Glutamatergic neuron (in vitro differentiated cells): ENCODE data around the gene PTPRM. TPM values are rescaled to one million over a fixed set of nuclear protein-coding genes. Genes with fewer than 3 reads are reported as not detected.

Experiments used
- DNase-seq: peaks from one replicate; pipeline ENCODE4 v3.0.0; 2022
- H3K27ac Mint-ChIP-seq: one replicate; pipeline ENCODE4 v1.8.0; 2020; ENCODE audit warnings: mild to moderate bottlenecking, mixed read lengths, inconsistent platforms; ENCODE audit not compliant: unreplicated experiment
- H3K27me3 Mint-ChIP-seq: one replicate; pipeline ENCODE4 v1.8.0; 2020; ENCODE audit warnings: mild to moderate bottlenecking, moderate library complexity, mixed read lengths, inconsistent platforms; ENCODE audit not compliant: unreplicated experiment
- H3K36me3 Mint-ChIP-seq: one replicate; pipeline ENCODE4 v1.8.0; 2020; ENCODE audit warnings: mild to moderate bottlenecking, mixed read lengths, inconsistent platforms; ENCODE audit not compliant: unreplicated experiment
- H3K4me1 Mint-ChIP-seq: one replicate; pipeline ENCODE4 v1.8.0; 2020; ENCODE audit warnings: mild to moderate bottlenecking, low read depth, mixed read lengths, inconsistent platforms; ENCODE audit not compliant: unreplicated experiment
- H3K4me3 Mint-ChIP-seq: one replicate; pipeline ENCODE4 v1.8.0; 2020; ENCODE audit warnings: mild to moderate bottlenecking, mixed read lengths, inconsistent platforms; ENCODE audit not compliant: unreplicated experiment
- H3K9me3 Mint-ChIP-seq: one replicate; pipeline ENCODE4 v1.8.0; 2020; ENCODE audit warnings: mild to moderate bottlenecking, moderate library complexity, mixed read lengths, inconsistent platforms; ENCODE audit not compliant: unreplicated experiment
- total RNA-seq: library from RNA; stranded (reverse); fragmentation: NEBNext Ultra II Directional; extraction: Animal tissue kit (Norgen Biotek cat#: 25700); gene quantifications from one replicate; pipeline ENCODE4 v1.2.1, GENCODE V29; 2021; ENCODE audit not compliant: unreplicated experiment
- TF ChIP-seq, protein P1 (sequence below): fragments of 200-600 bp; sonication (generic); IDR thresholded peaks from one replicate; pipeline ENCODE4 v1.5.0; 2021; ENCODE audit not compliant: partially characterized antibody, unreplicated experiment

Gene PTPRM
- total RNA-seq, 1 donor from 2014 or later = 23.9 TPM

DNA sequence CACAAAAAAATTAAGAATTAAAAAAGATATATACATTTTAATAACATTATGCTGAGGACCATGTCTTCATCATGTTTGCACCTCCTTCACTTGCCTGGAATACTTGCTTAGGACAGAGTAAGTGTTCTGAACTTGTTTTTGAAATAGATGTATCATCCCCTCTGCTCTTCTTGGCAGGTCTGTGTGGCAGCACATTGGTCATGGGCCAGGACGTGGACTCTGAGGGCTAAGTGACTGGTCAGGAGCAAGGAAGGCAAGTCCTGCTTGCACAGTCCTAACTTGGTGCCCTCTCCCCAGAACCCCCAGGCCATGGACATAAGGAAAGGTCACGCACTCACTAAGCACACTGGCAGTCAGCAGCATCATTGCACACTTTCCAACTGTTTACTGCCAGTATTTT is 95.8 kb downstream of the PTPRM start:
- TF ChIP-seq, protein P1, sequence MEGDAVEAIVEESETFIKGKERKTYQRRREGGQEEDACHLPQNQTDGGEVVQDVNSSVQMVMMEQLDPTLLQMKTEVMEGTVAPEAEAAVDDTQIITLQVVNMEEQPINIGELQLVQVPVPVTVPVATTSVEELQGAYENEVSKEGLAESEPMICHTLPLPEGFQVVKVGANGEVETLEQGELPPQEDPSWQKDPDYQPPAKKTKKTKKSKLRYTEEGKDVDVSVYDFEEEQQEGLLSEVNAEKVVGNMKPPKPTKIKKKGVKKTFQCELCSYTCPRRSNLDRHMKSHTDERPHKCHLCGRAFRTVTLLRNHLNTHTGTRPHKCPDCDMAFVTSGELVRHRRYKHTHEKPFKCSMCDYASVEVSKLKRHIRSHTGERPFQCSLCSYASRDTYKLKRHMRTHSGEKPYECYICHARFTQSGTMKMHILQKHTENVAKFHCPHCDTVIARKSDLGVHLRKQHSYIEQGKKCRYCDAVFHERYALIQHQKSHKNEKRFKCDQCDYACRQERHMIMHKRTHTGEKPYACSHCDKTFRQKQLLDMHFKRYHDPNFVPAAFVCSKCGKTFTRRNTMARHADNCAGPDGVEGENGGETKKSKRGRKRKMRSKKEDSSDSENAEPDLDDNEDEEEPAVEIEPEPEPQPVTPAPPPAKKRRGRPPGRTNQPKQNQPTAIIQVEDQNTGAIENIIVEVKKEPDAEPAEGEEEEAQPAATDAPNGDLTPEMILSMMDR = no peak
- peaks cover 1% of the 10 kb centered on the region for H3K27me3 Mint-ChIP-seq
- no peaks in the 10 kb centered on the region for H3K36me3 Mint-ChIP-seq
- no peak for DNase-seq
- H3K4me3 Mint-ChIP-seq = no peak overlapping the region
- no peak overlapping the region for H3K27ac Mint-ChIP-seq
- peaks cover 8% of the 10 kb centered on the region for H3K4me1 Mint-ChIP-seq
- no peaks in the 10 kb centered on the region for H3K9me3 Mint-ChIP-seq

DNA sequence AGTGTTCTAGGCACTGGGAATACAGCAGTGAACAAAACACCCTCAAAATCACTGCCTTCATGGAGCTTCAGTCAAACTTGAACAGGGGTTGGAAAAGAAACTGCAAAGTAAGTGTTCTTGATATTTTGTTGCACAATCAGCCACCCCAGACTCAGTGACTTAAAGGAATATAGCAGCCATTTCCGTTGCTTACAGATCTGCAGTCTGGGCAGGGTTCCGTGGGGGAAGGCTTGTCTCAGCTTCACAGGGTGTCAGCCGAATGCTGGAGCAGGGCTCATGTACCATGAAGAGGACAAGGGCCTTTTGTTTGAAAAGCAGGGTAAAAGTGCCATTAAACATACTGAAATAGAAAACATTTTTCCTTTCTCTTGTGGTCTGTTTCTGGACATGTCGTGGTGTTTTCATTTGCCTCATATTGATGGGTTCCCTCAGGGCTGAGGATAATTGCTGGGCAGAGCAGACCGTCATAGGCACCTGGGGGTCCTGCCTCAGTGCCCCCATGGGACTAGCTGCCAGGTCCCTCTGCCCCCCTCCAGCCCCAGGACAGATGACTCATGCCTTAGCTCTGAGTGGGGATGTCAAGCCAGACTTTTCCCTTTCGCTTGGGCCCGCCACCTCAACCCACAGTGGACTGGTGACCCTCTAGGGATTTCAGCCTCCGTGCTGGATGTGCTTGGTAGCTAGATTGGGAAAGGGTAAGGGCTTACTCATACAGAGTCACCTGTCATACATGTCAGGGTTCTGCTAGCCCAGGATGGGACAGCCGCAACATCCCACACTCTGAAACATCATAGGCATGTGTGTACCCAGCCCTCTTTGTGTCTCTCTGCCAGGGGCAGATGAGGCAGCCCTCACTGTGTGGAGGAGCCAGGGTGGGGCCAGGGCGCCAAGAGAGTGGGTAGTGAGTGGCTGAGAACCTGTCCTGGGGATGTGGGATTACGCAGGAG is 96.5 kb downstream of the PTPRM start:
- H3K27ac Mint-ChIP-seq = no peak overlapping the region
- no peaks in the 10 kb centered on the region for H3K36me3 Mint-ChIP-seq
- DNase-seq = no peak
- TF ChIP-seq, protein P1 = no peak
- no peaks in the 10 kb centered on the region for H3K9me3 Mint-ChIP-seq
- H3K27me3 Mint-ChIP-seq = peaks cover 1% of the 10 kb centered on the region
- no peak overlapping the region for H3K4me3 Mint-ChIP-seq
- peaks cover 15% of the 10 kb centered on the region for H3K4me1 Mint-ChIP-seq

DNA sequence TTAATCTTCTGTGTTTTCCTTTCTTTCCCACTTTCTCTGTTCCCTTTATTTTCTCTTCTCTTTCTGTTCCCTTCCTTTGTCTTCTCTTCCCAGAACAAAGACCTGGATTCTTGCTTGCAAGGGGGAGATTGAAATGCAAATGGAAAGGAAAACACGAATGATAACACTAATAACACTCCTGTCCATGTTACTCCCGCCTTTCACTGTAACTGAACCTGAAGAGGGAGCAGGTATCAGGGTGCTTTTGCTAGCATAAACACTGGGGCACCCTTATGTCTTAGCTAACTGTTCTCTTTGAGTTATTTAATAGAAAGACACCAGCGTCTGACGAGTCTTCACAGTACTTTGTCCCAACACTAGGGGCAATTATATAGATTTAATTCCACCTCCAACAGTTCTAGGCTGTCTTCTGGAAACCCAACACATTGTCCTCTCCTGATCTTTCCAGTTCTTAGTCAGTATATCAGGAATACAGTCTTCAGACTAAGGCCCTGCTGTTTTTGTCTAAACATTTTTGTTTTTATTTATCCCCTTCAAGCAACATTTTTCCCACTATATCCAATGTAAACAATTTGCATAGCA is 99.2 kb downstream of the PTPRM start:
- Mint-ChIP-seq H3K36me3 (no peaks in the 10 kb centered on the region), H3K27me3 (peaks cover 1% of the 10 kb centered on the region), H3K27ac (no peak overlapping the region), H3K4me3 (no peak overlapping the region), H3K4me1 (peaks cover 19% of the 10 kb centered on the region), H3K9me3 (no peaks in the 10 kb centered on the region)
- TF ChIP-seq, protein P1 = peak; percentile 51
- no peak for DNase-seq

DNA sequence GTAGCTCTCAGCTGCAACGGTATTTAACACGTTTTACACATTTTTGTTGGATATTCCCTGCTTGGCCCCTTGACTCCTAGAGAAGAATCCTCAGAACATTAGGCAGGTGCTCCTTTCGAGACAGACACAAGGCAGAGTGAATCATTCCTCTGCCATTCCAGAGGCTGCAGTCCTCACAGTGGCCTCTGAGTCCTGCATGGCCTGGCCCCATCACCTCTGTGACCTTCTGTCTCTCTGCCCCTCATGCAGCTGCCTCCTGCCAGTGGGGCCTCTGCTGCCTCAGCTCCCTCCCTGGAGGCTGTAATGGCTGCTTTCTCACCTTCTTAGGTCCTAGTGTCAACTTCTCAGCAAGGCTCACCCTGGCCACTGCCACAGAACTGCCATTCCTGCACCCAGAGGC is 101.3 kb downstream of the PTPRM start:
- DNase-seq = peak; percentile 43
- Mint-ChIP-seq H3K9me3 (no peaks in the 10 kb centered on the region), H3K4me3 (no peak overlapping the region), H3K36me3 (no peaks in the 10 kb centered on the region), H3K27ac (peak overlapping the region; percentile 56), H3K27me3 (peaks cover 1% of the 10 kb centered on the region), H3K4me1 (peaks cover 19% of the 10 kb centered on the region)
- TF ChIP-seq, protein P1 = no peak

DNA sequence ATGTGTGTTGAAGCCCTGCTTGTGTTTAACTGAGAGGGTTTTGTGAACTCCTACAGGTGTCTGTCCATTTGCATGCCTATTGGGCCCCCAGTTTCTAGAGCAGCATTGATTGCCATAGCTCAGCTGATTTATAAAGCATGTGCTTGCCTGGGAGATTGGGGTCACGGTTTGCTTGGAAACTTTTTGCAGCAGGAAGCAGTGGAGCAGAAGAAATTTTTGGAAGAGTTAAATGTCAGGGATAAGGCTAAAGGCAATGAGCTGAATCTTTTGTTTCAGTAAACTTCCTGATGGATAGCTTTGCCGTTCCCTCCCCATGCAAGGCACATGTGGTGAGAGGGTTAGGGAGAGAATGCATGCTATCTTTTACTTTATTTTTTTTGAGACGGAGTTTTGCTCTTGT is 102.2 kb downstream of the PTPRM start:
- Mint-ChIP-seq H3K27ac (no peak overlapping the region), H3K9me3 (no peaks in the 10 kb centered on the region), H3K4me3 (no peak overlapping the region), H3K4me1 (peaks cover 19% of the 10 kb centered on the region), H3K36me3 (no peaks in the 10 kb centered on the region), H3K27me3 (peaks cover 4% of the 10 kb centered on the region)
- TF ChIP-seq, protein P1 = no peak
- DNase-seq = no peak
